MM.1S (cell line): Measurements from ENCODE around the gene UBL3.

Experiments used
- CTCF ChIP-seq: fragments of 300-600 bp; sonication (generic); IDR thresholded peaks from 2 replicates; pipeline ENCODE4 v1.5.1; 2016; ENCODE audit warnings: antibody characterized with exemption, low read length, mixed read lengths
- EZH2 ChIP-seq: fragments of 300-600 bp; sonication (generic); optimal IDR thresholded peaks from 2 replicates; pipeline ENCODE3; 2017; ENCODE audit warnings: low read depth, mild to moderate bottlenecking, antibody characterized with exemption, low read length, mixed read lengths
- EZH2phosphoT487 ChIP-seq: fragments of 300-600 bp; sonication (generic); IDR thresholded peaks from 2 replicates; pipeline ENCODE4 v1.6.1; 2018; ENCODE audit warnings: antibody characterized with exemption, low read length

GRCh38 chr13:29802621-29803020 is 47.8 kb downstream of the UBL3 start:
- no peak for TF ChIP-seq CTCF
- no peak for TF ChIP-seq EZH2
- TF ChIP-seq EZH2phosphoT487 = no peak
